MCF 10A (cell line): ENCODE results near the gene TIE1. TPM values are rescaled to one million over a fixed set of nuclear protein-coding genes. Genes with fewer than 3 reads are reported as not detected.

Source experiments
- BruUV-seq: library from RNA; stranded (reverse); fragments of 400-500 nt; replicated peaks from 2 replicates; lab custom pipeline; 2021; lab: Mats Ljungman, UMichigan
- CTCF ChIA-PET: fragments of 300-600 bp; sonication (Branson Sonifier 250); formaldehyde crosslinking; extraction: SDS; loops from one replicate; lab custom pipeline; 2021; ENCODE audit warnings: antibody characterized with exemption, inconsistent platforms; lab: Yijun Ruan, JAX
- POLR2A ChIA-PET: fragments of 300-600, 350-650 bp; sonication (Branson Sonifier 250); formaldehyde crosslinking; extraction: SDS; loops from one replicate; lab custom pipeline; 2020; ENCODE audit warnings: antibody characterized with exemption, inconsistent platforms; lab: Yijun Ruan, JAX
- DNase-seq: peaks from one replicate; pipeline ENCODE4 v3.0.0-alpha.2; 2018; ENCODE audit not compliant: unreplicated experiment
- H3K27ac Mint-ChIP-seq: one replicate; pipeline ENCODE4 v1.8.0; 2022; ENCODE audit warnings: mild to moderate bottlenecking, low read depth, mixed read lengths; ENCODE audit not compliant: unreplicated experiment
- H3K27me3 Mint-ChIP-seq: one replicate; pipeline ENCODE4 v1.8.0; 2022; ENCODE audit warnings: mixed read lengths; ENCODE audit not compliant: insufficient read depth, unreplicated experiment
- H3K36me3 Mint-ChIP-seq: one replicate; pipeline ENCODE4 v1.8.0; 2022; ENCODE audit warnings: mild to moderate bottlenecking, moderate library complexity, mixed read lengths; ENCODE audit not compliant: insufficient read depth, unreplicated experiment
- H3K4me1 Mint-ChIP-seq: one replicate; pipeline ENCODE4 v1.8.0; 2022; ENCODE audit warnings: mixed read lengths; ENCODE audit not compliant: insufficient read depth, unreplicated experiment
- H3K4me3 Mint-ChIP-seq: one replicate; pipeline ENCODE4 v1.8.0; 2022; ENCODE audit warnings: mild to moderate bottlenecking, moderate library complexity, mixed read lengths; ENCODE audit not compliant: unreplicated experiment
- H3K9me3 Mint-ChIP-seq: one replicate; pipeline ENCODE4 v1.8.0; 2022; ENCODE audit warnings: mixed read lengths; ENCODE audit not compliant: unreplicated experiment
- intact Hi-C: fragments of 100-400 bp; cut with micrococcal nuclease; formaldehyde crosslinking; loops from 2 replicates; pipeline ENCODE4 v1.14.1; 2022
- total RNA-seq: library from RNA; stranded (reverse); gene quantifications from 2 replicates; pipeline ENCODE4 v1.2.3, GENCODE V29; 2022
- TF ChIP-seq, protein P1 (sequence below): fragments of 200-600 bp; IDR thresholded peaks from one replicate; pipeline ENCODE4 v1.8.0; 2022; ENCODE audit warnings: antibody characterized with exemption, mild to moderate bottlenecking; ENCODE audit not compliant: unreplicated experiment

TIE1 gene
- total RNA-seq, 1 experiment from 2014 or later: not detected

DNA sequence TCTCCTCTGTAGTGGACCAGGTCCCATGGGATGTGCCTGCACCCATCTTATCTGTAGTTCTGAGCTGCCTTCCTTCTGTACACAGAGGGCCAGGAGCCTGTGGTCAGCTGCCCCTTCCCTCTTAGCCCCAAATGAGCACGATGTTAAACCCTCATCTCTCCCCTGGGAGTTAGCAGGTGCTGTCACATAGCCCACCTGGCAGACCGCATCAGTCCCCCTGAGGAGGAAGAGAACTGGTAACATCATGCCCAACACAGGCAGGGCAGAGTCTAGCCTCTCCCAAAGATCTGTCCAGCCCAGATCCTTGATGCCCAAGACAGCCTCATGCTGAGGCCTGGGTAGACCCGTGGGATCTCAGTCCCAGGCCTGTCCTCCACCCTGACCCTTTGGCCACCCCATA is 4.7 kb downstream of the TIE1 start:
- BruUV-seq: no TSS peak
- no peaks in the 10 kb centered on the region for H3K36me3 Mint-ChIP-seq
- peaks cover 6% of the 10 kb centered on the region for H3K4me1 Mint-ChIP-seq
- H3K27me3 Mint-ChIP-seq: peaks cover 24% of the 10 kb centered on the region
- POLR2A ChIA-PET: no interaction called here
- DNase-seq: no peak
- intact Hi-C loops: no loop called here
- TF ChIP-seq, protein P1, sequence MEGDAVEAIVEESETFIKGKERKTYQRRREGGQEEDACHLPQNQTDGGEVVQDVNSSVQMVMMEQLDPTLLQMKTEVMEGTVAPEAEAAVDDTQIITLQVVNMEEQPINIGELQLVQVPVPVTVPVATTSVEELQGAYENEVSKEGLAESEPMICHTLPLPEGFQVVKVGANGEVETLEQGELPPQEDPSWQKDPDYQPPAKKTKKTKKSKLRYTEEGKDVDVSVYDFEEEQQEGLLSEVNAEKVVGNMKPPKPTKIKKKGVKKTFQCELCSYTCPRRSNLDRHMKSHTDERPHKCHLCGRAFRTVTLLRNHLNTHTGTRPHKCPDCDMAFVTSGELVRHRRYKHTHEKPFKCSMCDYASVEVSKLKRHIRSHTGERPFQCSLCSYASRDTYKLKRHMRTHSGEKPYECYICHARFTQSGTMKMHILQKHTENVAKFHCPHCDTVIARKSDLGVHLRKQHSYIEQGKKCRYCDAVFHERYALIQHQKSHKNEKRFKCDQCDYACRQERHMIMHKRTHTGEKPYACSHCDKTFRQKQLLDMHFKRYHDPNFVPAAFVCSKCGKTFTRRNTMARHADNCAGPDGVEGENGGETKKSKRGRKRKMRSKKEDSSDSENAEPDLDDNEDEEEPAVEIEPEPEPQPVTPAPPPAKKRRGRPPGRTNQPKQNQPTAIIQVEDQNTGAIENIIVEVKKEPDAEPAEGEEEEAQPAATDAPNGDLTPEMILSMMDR: no peak
- no peak overlapping the region for H3K4me3 Mint-ChIP-seq
- H3K9me3 Mint-ChIP-seq: no peaks in the 10 kb centered on the region
- no peak overlapping the region for H3K27ac Mint-ChIP-seq
- CTCF ChIA-PET: interaction anchor here (0.5 kb wide), 1 partner anchor 9 kb away, joined by 3 read pairs; no protein-coding TSS in a partner anchor

DNA sequence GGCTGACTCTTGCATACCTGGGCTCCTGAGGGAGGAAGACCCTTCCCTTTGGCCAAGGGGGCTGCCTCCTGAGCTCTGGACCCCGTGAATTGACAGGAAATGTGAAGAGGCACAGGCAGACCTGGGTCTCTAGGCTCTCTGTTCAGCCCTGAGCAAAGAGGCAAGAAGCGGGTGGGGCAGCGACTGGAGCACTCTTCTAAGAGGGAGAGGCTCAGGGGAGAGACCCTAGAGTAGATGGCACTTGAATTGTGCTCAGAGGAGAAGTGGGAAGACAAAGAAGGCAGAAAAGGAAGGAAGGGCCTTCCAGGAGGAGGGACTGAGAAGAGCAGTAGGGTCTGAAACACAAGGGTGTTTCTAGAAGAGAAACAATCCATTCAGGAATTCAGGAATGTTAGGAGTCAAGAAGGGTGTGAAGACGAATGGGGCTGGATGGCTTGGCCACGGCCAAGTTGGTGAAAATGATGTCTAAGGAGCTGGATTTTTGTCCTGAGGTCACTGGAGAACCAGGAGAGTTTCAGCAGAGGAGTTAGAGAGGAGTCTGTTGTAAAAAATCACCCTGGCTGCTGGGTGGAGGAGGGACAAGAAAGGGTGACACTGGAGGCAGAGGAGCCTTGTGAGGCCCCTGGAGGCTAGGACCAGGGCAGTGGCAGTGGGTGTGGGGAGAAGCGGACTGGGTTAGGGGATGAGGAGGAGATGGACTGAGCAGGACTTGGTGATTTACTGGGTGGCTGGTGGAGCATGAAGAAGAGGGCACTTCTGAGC is 5.3 kb downstream of the TIE1 start:
- no TSS peak for BruUV-seq
- Mint-ChIP-seq H3K27ac (no peak overlapping the region), H3K9me3 (no peaks in the 10 kb centered on the region), H3K27me3 (peaks cover 24% of the 10 kb centered on the region), H3K36me3 (no peaks in the 10 kb centered on the region), H3K4me3 (no peak overlapping the region), H3K4me1 (peaks cover 6% of the 10 kb centered on the region)
- TF ChIP-seq, protein P1: no peak
- CTCF ChIA-PET: interaction anchor here (0.5 to 0.7 kb wide), 2 partner anchors 8 to 57 kb away, joined by 3 read pairs; no protein-coding TSS in a partner anchor
- POLR2A ChIA-PET: no interaction called here
- no peak for DNase-seq
- intact Hi-C loops: no loop called here

DNA sequence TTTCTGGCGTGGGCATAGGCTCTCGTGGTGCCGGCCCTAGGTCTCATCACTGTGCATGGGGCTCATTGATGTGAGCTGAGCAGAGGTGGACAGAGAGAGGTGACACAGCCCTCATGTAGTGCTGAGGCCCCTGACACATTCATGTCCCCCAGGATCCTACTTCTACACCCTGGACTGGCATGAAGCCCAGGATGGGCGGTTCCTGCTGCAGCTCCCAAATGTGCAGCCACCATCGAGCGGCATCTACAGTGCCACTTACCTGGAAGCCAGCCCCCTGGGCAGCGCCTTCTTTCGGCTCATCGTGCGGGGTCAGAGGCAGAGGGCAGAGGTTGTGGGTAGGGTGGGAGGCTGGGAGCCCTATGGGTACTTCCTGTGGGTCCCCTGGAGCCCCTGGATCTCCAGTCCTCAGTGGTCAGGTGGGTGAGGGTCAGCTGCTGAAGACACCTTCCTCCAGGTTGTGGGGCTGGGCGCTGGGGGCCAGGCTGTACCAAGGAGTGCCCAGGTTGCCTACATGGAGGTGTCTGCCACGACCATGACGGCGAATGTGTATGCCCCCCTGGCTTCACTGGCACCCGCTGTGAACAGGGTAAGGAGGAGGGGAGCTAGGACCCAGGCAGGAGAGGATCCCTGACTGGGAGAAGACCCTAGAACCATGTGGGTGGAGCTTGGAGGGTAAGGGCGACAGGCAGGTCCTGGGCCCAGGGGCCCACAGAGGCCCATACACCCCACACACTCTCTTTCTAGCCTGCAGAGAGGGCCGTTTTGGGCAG is 6.1 kb downstream of the TIE1 start:
- intact Hi-C loops: no loop called here
- BruUV-seq: no TSS peak
- Mint-ChIP-seq H3K27ac (no peak overlapping the region), H3K9me3 (no peaks in the 10 kb centered on the region), H3K27me3 (peaks cover 24% of the 10 kb centered on the region), H3K4me1 (peaks cover 6% of the 10 kb centered on the region), H3K4me3 (no peak overlapping the region), H3K36me3 (no peaks in the 10 kb centered on the region)
- CTCF ChIA-PET: interaction anchor here (0.6 to 0.7 kb wide), 3 partner anchors 22 to 145 kb away, joined by 3 to 4 read pairs (median 3); no protein-coding TSS in a partner anchor
- POLR2A ChIA-PET: no interaction called here
- no peak for DNase-seq
- TF ChIP-seq, protein P1: no peak
